ENCODE results near the gene DOK7.
A peak's percentile ranks its signal among the peaks of the same experiment; 100 is the strongest.
"Not testable (repeated sequence)": the region's sequence is repeated elsewhere in the genome, so short reads cannot be mapped to it uniquely, and the experiment has no call there.

Gene DOK7

DNA sequence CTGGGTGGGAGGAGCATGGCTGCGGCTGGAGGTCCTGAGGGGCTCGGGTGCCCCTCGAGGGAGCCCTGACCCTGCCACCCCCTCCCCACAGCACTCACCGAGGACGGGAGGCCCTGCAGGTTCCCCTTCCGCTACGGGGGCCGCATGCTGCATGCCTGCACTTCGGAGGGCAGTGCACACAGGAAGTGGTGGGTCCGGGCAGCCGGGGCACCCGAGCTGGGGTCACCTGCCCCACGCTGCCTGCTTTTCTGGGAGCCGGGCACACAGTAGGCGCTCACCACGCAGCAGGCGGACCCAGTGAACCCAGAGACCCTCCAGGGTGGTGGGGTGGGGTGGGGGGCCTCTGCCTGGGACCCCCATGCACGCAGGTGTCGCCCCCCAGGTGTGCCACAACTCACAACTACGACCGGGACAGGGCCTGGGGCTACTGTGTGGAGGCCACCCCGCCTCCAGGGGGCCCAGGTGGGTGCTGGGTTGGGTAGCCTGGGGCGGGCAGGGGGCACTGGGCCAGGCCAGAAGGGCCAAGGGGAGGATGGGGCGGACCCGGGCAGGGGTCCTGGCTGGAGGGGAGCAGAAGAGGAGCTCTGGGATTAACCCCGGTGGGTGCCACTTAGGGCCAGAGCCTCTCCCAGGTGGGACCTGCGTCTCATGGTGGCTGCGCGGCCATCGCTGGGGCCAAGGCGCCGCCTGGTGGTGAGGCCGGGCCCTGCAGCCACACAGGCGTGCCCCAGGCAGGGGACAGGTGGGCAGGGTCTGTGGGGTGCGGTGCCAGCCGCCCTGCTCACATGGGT is 20.0 kb upstream of the DOK7 start:
- DNase-seq (ENCODE audit: low spot score), result peak; percentile 50

DNA sequence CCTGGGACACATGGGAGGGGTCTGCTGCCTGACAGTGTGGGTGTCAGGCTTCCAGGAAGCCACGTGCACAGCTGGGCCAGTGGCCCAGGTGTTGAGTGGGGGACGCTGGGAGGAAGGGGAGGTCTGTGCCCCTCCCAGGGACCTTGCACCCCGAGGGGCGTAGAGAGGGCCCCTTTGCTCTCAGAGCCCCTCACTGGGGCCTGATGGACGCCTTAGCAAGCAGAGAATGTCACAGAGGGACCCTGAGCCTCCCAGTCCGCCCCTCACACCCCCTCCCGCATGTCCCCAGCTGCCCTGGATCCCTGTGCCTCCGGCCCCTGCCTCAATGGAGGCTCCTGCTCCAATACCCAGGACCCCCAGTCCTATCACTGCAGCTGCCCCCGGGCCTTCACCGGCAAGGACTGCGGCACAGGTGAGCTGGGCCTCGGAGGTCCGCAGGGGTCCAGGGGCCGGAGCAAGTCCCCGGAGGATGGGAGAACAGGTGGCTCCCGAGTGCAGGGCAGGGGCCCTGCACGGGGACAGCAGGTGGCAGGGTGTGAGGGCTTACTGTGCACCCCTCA is 19.3 kb upstream of the DOK7 start:
- DNase-seq (ENCODE audit: low spot score), result no peak

DNA sequence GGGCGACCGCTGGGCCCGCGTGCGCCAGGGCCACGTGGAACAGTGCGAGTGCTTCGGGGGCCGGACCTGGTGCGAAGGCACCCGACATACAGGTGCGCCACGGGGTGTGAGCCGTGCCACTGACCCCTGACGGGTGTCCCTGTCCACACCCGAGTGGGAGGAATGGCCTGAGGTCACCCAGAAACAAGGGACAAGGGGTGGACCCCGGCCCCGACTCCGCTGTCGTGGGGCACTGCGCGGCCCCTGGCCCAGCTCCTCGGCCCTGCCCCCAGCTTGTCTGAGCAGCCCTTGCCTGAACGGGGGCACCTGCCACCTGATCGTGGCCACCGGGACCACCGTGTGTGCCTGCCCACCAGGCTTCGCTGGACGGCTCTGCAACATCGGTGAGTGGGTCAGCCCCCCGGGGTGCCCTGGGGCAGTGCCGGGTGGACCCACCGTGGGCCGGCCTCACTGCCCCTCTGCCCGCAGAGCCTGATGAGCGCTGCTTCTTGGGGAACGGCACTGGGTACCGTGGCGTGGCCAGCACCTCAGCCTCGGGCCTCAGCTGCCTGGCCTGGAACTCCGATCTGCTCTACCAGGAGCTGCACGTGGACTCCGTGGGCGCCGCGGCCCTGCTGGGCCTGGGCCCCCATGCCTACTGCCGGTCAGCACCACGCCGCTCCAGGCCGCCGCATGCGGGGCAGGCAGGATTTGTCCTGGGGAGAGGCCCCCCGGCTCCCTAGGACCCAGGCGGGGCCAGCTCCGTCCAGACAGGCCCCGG is 18.6 kb upstream of the DOK7 start:
- no peak for DNase-seq (ENCODE audit: low spot score)

DNA sequence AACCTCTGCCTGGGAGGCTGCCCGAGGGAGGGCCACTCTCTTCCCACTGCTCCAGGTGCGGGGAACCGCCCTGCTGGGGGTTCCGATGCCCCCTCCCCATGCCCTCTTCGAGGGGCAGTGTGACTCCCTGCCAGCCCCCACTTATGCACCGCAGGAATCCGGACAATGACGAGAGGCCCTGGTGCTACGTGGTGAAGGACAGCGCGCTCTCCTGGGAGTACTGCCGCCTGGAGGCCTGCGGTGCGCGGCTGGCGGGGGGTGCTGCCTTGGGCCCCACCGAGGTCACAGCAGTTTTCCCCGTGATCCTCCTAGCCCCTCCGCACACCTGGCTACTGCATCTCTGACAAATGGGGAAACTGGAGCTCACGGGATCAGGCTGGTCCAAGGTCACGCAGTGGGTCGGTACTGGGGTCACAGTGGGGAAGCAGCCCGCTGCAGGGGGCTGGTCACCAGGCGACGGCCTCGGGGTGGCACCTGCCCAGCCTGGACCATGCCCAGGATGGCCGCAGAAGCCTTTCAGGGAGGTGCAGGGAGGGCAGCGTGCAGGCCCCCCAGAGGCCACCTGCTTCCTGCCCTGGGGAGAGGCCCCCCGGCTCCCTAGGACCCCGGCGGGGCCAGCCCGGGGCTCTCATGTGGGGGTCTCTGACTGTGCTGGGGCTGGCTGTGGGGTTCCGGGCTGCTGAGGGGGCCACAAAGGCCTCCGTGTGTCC is 17.8 kb upstream of the DOK7 start:
- DNase-seq (ENCODE audit: low spot score), result no peak

DNA sequence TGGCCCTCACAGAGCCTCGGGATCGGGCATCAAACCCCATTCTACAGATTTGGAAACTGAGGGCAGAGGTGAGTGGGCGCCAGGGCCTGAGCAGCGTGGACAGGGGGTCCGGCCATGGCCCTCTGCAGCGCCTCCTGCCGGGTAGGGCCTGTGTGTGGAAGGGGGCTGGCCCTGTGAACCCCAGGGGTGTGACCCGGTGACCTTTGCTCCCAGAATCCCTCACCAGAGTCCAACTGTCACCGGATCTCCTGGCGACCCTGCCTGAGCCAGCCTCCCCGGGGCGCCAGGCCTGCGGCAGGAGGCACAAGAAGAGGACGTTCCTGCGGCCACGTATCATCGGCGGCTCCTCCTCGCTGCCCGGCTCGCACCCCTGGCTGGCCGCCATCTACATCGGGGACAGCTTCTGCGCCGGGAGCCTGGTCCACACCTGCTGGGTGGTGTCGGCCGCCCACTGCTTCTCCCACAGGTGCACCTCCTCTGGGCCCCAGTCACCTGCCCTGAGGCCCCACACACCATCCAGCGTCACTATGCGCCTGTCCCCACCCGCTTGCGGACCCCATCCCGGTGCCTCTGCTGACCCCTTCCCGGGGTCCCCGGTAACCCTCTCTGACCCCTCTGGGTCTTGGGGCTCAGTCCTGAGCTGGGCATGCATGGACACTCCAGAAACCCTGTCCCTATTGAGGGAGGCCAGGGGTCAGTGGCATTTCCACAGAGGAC is 17.1 kb upstream of the DOK7 start:
- DNase-seq (ENCODE audit: low spot score), result no peak

DNA sequence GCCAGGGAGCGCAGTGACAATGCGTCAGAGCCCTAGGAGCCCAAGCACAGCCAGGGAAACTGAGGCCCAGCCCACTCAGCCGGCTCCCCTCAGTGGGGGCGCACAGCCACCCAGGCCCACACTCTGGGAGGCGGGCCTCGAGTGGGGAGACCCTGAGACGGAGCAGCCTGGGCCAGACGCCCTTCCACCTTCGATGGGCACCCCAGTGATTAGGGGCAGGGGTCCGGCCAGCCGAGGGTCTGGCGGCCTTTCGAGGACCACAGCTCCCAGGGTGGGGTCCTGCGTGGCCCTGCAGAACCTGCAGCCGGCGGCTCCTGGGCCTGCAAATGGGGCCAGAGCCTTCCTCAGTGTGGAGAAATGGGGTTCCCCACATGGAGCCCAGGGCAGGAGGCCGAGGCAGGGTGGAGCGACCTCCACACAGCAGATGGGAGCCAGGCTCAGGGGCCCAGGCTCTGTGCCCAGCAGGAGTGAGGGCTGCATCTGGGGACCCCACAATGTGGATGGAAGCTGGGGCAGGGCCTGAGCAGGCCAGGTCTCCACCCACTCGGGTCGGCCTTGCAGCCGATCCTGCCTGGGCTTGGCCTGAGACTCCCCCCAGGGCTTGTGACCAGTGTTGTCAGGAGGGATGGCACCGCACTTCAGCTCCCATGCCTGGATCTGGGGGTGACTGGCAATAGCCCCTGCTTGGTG is 16.3 kb upstream of the DOK7 start:
- no peak for DNase-seq (ENCODE audit: low spot score)

DNA sequence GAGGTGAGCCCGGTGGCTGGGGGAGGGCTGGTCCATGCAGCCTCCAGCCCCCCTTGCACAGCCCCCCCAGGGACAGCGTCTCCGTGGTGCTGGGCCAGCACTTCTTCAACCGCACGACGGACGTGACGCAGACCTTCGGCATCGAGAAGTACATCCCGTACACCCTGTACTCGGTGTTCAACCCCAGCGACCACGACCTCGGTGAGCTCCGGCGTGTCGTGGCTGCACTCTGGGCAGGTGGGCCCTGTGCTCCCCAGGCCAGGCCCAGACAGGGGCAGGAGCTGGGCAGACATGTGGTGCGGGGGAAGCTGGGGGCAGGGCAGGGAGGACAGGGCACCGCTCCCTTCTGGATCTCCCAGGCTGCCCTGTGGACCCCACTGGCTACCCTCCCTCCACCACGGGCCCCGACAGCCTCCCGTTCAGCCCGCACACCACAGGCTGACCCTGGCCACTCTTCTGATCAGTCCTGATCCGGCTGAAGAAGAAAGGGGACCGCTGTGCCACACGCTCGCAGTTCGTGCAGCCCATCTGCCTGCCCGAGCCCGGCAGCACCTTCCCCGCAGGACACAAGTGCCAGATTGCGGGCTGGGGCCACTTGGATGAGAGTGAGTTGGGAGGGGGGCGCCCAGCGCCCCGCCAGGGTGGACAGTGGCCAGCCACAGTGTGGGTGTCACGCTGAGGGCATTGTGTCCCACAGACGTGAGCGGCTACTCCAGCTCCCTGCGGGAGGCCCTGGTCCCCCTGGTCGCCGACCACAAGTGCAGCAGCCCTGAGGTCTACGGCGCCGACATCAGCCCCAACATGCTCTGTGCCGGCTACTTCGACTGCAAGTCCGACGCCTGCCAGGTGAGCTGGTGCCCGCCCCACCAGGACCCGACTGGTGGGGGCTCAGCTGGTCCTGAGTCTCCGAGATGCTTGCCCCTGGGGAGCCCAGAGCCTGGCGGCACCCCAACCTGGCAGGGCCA is 15.4 kb upstream of the DOK7 start:
- no peak for DNase-seq (ENCODE audit: low spot score)

DNA sequence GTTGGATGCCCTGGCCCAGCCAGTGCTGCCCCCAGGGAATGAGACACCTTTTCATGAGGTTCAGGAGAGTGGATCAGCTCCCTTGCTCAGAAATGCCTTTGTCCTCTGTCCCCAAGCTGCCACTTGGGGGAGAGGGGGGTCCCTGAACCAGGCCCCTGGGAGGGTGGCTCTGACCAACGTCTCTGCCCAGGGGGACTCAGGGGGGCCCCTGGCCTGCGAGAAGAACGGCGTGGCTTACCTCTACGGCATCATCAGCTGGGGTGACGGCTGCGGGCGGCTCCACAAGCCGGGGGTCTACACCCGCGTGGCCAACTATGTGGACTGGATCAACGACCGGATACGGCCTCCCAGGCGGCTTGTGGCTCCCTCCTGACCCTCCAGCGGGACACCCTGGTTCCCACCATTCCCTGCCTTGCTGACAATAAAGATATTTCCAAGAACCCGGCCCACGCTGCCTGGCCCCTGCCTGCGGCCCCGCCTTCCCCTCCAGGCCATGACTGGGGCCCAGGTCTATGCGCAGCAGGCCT is 14.0 kb upstream of the DOK7 start:
- no peak for DNase-seq (ENCODE audit: low spot score)

DNA sequence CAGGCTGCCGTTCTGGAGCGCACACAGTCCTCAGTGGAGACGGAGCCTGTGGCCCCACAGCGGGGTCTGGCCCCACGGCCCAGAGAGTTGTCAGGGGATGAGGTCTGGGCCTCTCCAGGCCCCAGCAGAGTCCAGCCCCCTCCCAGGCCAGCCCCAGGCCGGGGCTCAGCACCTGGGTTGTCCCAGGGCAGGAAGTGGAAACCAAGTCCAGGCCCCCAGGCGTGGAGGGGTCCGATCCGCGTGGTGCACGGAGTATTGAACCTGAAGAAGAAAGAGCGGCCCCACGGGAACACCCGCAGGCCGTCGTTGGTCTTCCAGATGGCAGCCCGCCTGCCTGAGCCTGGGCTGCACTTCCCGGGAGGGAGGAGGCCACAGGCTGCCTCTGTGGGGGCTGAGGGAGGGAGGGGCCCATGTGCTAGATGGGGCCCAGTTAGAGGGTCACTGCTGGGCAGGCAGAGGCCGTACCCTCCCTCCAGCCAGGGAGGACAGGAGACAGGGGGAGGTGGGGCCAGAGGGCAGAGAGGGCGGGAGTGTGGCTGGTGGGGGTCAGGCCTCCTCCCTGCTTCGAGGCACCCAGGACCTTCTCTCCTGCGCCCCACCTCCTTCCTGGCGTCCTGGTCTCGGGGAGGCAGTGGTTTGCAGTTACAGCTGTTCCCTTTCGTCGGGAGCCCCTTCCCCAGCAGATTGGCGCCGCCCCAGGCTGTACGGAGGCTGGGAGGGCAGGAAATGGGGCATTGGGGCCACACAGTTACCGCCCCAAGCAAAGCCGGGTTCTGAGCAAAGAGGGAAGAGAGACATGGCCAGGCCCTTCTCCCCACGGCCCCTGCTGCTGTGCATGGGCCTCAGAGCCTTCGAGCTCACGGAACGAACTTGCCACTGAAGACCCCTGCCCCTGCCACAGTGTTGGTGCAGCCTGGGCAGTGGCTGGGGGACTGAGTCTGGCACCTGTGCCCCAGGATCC is 13.3 kb upstream of the DOK7 start:
- no peak for DNase-seq (ENCODE audit: low spot score)

DNA sequence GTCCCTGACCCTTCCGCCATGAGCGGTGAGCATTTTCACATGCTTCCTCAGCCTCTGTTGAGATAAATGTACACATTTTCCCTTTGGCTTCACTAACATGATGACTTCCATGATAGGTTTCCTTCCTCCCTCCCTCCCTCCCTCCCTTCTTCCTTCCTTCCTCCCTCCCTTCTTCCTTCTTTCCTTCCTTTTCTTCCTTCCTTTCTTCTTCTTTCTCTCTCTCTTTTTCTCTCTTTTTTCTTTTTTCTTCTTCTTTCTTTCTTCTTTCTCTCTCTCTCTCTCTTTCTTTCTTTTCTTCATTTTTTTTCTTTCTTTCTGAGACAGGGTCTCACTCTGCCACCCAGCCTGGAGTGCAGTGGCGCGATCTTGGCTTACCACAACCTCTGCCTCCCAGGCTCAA is 12.5 kb upstream of the DOK7 start:
- no peak for DNase-seq (ENCODE audit: low spot score)

DNA sequence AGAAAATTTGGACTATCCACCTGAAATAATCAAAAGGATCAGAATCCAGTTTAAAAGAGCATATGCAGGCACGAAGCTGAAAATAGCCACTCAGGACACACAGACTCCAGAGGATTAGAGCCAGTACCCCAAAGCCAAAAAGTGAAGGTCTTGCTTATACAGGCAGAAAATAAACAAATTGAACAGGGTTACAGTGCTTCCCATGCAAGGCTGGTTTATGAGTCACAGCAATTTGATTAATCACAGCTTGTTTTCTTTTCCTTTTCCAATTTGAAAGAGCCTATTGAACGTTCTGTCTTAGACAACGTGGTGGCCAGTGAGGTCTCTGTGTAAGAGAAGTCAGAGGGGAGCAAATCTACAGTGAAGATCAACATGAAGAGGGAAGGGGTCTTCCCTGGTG is 11.2 kb upstream of the DOK7 start:
- DNase-seq (ENCODE audit: low spot score), result no peak

DNA sequence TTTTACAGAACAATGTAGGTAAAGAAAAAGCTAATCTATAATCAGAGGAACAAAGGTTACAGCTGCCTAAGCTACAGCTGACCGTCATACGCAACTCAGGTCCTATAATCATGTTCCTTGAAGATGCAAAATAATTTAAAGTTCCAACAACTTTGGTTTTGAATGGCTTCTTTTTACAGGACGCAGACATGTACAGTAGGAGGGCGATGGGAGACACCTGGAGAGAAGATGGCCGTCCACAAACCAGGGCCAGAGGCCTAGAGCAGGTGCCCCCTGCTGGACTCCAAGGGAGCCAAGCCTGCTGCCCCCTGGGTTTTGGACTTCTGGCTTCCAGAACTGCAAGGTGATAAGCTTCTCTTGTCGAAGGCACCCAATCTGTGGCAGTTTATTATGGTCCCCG is 10.7 kb upstream of the DOK7 start:
- DNase-seq (ENCODE audit: low spot score), result no peak

DNA sequence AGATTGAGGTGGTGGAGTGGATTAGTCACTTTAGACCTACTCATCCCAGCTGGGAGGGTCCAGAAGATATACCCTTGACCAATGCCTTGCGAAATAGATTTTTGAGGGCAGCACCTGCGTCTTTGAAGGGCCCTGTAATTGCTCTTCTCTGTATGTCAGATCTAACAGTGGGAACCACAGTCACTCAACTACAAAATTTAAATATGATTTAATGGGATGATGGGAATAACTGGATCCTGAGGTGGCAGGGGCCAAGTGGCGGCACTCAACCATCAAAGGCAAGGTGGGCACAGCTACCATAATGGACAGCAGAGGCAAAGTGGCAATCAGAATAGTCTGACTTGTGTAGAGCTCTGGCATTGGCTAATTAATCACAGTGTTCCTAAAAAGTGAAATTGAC is 7.5 kb upstream of the DOK7 start:
- not testable (repeated sequence) for DNase-seq (ENCODE audit: low spot score)

DNA sequence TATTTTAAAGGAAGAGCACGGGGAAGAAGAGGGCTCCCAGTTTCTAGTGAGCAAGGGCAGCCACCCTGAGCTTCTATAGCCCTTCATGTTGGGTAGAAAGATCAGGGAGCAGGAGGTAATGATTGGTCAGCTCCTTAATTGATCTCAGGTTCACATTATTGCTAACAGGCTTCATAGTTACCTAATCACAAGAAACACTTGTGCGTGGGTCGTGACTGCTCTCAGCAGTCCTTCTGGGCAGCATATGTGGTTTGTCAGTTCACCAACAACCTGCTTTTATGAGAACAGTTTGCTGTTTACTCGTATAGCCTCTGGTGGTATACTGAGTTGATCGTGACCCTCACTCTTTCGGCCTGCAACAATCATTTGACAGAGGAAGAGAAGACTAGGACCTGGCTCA is 4.7 kb upstream of the DOK7 start:
- DNase-seq (ENCODE audit: low spot score), result no peak

DNA sequence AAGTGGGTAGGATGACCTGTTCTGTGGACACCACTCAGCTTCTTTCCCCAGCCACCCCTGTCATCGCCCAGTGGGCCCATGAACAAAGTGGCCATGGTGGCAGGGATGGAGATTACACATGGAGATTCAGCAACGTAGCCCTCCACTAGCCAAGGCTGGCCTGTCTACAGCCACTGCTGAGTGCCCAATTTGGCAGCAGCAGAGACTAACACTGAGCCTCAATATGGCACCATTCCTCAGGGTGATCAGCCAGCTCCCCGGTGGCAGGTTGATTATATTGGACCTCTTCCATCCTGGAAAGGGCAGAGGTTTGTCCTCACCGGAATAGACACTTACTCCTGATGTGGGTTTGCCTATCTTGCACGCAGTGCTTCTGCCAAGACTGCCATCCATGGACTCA is 4.0 kb upstream of the DOK7 start:
- not testable (repeated sequence) for DNase-seq (ENCODE audit: low spot score)

DNA sequence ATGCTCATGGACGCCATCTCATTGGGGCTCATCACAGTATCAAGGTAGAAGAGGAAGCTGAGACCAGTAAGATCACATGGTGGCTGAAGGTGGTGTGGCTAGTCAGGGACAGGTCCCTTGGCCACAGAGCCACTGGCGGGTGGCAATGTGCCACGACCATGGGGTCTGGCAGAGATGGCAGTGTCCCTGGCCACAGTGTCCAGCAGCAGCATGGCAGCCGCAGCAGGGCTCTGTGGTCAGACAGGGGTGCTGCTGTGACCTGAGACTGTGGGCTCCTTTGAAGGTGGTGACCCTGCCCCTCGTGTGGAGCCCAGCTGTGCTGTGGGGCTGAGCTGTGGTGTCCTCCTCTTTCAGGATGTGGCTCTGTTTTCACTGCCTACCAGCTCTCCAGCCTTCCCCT is 2.2 kb upstream of the DOK7 start:
- DNase-seq (ENCODE audit: low spot score), result no peak

DNA sequence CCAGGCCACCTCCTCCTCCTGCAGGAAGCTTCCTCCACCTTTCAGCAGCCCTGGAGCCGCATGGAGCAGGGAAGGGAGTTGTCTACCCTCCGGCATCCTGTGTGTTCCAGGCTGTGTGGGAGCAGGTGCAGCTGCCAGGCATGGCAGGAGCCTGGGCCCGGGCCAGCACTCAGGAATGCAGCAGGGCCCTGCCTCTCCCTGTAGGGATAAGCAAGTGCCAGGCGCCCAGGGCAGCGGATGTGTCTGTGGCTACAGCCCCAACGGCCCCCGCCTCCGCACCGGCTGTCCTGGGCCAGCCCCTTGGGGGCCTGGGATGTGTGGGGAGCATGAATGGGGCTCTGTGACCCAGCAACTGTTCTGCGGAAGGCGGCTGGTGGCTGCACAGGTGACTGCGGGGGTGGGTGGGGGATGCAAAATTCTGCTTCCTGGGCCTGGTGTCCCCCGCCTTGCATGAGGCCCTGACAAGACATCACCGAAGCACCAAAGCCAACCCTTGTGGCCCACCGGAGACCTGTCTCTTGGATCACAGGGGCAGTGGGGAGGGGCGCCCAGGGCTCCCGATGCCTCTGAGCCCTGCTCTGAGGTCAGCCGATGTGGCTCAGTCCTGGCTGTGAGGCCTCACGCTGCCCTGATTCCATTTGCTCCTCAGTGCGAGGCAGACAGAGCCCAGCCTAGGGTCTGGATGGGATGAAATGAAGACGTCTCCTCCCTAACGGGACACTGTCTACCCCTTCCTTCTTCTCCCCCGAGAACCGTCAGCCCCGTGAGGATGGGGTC is 1.4 kb upstream of the DOK7 start:
- no peak for DNase-seq (ENCODE audit: low spot score)

DNA sequence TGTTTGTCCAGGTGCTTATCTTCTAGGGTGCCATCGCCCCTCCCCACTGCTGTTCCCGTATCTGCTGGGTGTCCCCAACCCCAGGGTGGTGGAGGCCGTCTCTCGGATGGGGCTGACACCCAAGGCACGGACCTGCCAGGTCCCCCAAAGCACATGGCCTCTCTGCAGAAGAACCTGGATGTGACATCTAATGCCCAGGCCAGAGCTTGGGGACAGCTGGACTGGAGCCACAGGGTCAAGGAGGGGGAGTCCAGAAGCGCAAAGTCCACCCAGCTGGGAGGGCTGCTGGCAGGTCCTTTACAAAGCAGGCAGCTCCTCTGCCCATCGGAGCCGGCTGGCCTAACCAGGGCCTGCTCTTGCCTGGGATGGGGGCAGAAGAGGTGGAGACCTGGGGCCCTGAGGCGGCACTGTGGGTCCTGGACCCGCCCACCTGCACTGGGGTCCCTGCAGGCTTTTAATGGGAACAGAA is 751 bp upstream of the DOK7 start:
- no peak for DNase-seq (ENCODE audit: low spot score)
